ENCODE measurements around the gene ARNT2.

The ARNT2 gene

GRCh38 chr15:80491163-80491847 is 87.1 kb downstream of the ARNT2 start:
- ATAC-seq: no peak
- TF ChIP-seq OSR1 (CRISPR knock-in tag; IDR thresholded peaks at IDR 0.05) (no peak), ZNF565 (CRISPR knock-in tag; conservative IDR thresholded peaks at IDR 0.05; ENCODE audit: low read depth) (no peak), TOX (CRISPR knock-in tag; IDR thresholded peaks at IDR 0.05; ENCODE audit: borderline replicate concordance) (no peak), BACH2 (CRISPR knock-in tag; IDR thresholded peaks at IDR 0.05; ENCODE audit: borderline replicate concordance) (no peak), SNAI2 (CRISPR knock-in tag; IDR thresholded peaks at IDR 0.05) (no peak), TSHZ2 (CRISPR knock-in tag; IDR thresholded peaks at IDR 0.05) (no peak), PATZ1 (CRISPR knock-in tag; IDR thresholded peaks at IDR 0.05; ENCODE audit: borderline replicate concordance) (no peak), ZNF70 (CRISPR knock-in tag; IDR thresholded peaks at IDR 0.05) (no peak)

GRCh38 chr15:80492409-80492808 is 88.2 kb downstream of the ARNT2 start:
- no peak for TF ChIP-seq ZFP3 (CRISPR knock-in tag; IDR thresholded peaks at IDR 0.05)
- no peak for TF ChIP-seq TCF4 (CRISPR knock-in tag; IDR thresholded peaks at IDR 0.05; ENCODE audit: borderline replicate concordance)
- TF ChIP-seq CSDC2 (CRISPR knock-in tag; IDR thresholded peaks at IDR 0.05): no peak
- TF ChIP-seq ESRRG (CRISPR knock-in tag; IDR thresholded peaks at IDR 0.05): no peak
- no peak for TF ChIP-seq ARNTL (CRISPR knock-in tag; IDR thresholded peaks at IDR 0.05; ENCODE audit: borderline replicate concordance, low read depth)
- no peak for TF ChIP-seq ZC3H10 (CRISPR knock-in tag; IDR thresholded peaks at IDR 0.05)
- no peak for TF ChIP-seq ISL1 (CRISPR knock-in tag; IDR thresholded peaks at IDR 0.05)
- no peak for TF ChIP-seq GLIS3 (CRISPR knock-in tag; IDR thresholded peaks at IDR 0.05)
- TF ChIP-seq PPARA (CRISPR knock-in tag; IDR thresholded peaks at IDR 0.05; ENCODE audit: borderline replicate concordance): no peak
- no peak for ATAC-seq

GRCh38 chr15:80492874-80493273 is 88.7 kb downstream of the ARNT2 start:
- TF ChIP-seq PPARA (CRISPR knock-in tag; IDR thresholded peaks at IDR 0.05; ENCODE audit: borderline replicate concordance): no peak
- TF ChIP-seq ISL1 (CRISPR knock-in tag; IDR thresholded peaks at IDR 0.05): no peak
- no peak for TF ChIP-seq POU6F1 (CRISPR knock-in tag; IDR thresholded peaks at IDR 0.05; ENCODE audit: borderline replicate concordance, low read depth)
- no peak for TF ChIP-seq TSHZ2 (CRISPR knock-in tag; IDR thresholded peaks at IDR 0.05)
- no peak for TF ChIP-seq ZNF8 (CRISPR knock-in tag; IDR thresholded peaks at IDR 0.05)
- no peak for TF ChIP-seq TCF4 (CRISPR knock-in tag; IDR thresholded peaks at IDR 0.05; ENCODE audit: borderline replicate concordance)
- TF ChIP-seq OSR1 (CRISPR knock-in tag; IDR thresholded peaks at IDR 0.05): no peak
- no peak for TF ChIP-seq CSDC2 (CRISPR knock-in tag; IDR thresholded peaks at IDR 0.05)
- TF ChIP-seq BACH2 (CRISPR knock-in tag; IDR thresholded peaks at IDR 0.05; ENCODE audit: borderline replicate concordance): no peak
- no peak for TF ChIP-seq CREB5 (CRISPR knock-in tag; IDR thresholded peaks at IDR 0.05; ENCODE audit: low read depth)
- no peak for TF ChIP-seq CSRNP3 (CRISPR knock-in tag; IDR thresholded peaks at IDR 0.05)
- no peak for TF ChIP-seq TOX (CRISPR knock-in tag; IDR thresholded peaks at IDR 0.05; ENCODE audit: borderline replicate concordance)
- TF ChIP-seq ESRRG (CRISPR knock-in tag; IDR thresholded peaks at IDR 0.05): no peak
- ATAC-seq: no peak
